GM18951 (cell line): ENCODE results near the gene ZNF783.
"Not testable (repeated sequence)": the region's sequence is repeated elsewhere in the genome, so short reads cannot be mapped to it uniquely, and the experiment has no call there.

Source experiments
- POLR2A ChIP-seq: IDR thresholded peaks from 4 replicates; pipeline ENCODE4 v1.6.1; 2011; ENCODE audit warnings: mild to moderate bottlenecking; ENCODE audit not compliant: insufficient read length, insufficient read depth; ENCODE audit errors: extremely low read depth
- in situ Hi-C: fragments of 300-500 bp; cut with MboI; formaldehyde crosslinking; loops from one replicate; pipeline ENCODE4 v1.12.0; 2022; ENCODE audit warnings: low sequenced_read_pairs, mixed read lengths, inconsistent platforms; ENCODE audit not compliant: unreplicated experiment

Gene ZNF783

DNA sequence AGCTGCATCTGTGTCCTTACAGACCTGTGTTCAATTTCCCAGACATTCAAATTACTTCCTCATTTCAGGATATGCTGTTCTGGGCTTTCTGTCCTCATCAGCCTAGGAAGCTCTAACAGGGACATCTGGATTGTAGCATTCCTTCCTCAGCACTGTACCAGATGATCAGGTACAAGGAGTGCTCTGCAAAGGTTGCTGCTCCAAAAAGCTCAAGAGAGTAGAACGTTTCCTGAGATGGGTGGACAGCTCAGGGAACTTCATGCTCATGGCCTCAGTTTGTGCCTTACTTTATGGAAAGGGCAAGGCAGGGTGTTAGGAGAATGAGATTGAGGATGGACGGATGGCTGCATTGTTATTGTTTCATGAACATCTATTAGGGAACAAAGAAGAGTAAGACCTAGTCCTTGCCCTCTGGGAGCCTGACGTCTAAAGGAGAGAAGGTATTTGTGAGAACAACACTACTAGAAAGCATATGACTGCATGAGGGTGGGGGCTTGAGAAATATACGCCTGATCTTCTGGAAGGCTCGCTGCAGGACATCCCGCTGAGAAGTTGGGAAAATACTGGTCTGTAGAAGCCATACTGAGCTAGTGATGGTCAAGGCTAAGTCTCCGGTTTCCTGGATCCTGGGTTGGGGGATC lies 33.0 kb upstream of the ZNF783 start:
- in situ Hi-C loops, result no loop called here
- TF ChIP-seq POLR2A, result no peak

GRCh38 chr7:149229526-149229925 lies 32.5 kb upstream of the ZNF783 start:
- no peak for TF ChIP-seq POLR2A
- in situ Hi-C loops, result no loop called here

DNA sequence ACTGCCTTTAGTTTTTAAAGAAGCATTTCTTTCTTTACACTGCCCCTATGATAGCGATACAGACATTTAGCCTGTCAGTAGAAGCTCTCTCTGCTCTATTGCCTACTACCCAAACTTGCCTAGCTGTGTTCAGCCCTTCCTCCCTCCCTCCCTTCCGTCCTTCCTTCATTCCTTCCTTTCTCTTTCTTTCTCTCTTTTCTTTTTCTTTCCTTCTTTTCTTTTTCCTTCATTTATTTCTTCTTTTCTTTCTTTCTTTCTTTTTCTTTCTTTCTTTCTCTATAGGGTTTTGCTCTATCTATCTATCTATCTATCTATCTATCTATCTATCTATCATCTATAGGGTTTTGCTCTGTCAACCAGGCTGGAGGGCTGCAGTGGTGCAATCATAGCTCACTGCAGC lies 29.6 kb upstream of the ZNF783 start:
- no peak for TF ChIP-seq POLR2A
- in situ Hi-C loops, result no loop called here

- in situ Hi-C loops, result not testable (repeated sequence)
These were observed 28.3 kb upstream of the ZNF783 start for GRCh38 chr7:149233655-149234204.

GRCh38 chr7:149237502-149237901 lies 24.5 kb upstream of the ZNF783 start:
- in situ Hi-C loops, result no loop called here
- TF ChIP-seq POLR2A, result no peak

DNA sequence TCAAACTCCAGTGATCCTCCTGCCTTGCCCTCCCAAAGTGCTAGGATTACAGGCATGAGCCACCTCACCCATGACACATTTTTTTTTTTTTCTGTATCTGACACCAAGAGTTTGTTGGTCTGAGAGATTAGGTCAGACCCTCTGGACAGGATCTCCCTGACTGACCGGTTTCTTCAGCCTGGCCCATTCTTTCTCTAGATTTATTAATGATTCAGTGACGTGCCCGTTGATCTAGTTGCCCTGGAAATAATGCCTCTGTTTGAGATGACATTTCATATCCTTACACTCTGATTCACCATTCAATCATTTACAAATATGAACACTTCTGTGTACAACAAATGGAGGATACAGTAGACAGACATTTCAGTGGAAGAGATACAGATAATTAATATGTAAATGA lies 23.9 kb upstream of the ZNF783 start:
- in situ Hi-C loops, result no loop called here

DNA sequence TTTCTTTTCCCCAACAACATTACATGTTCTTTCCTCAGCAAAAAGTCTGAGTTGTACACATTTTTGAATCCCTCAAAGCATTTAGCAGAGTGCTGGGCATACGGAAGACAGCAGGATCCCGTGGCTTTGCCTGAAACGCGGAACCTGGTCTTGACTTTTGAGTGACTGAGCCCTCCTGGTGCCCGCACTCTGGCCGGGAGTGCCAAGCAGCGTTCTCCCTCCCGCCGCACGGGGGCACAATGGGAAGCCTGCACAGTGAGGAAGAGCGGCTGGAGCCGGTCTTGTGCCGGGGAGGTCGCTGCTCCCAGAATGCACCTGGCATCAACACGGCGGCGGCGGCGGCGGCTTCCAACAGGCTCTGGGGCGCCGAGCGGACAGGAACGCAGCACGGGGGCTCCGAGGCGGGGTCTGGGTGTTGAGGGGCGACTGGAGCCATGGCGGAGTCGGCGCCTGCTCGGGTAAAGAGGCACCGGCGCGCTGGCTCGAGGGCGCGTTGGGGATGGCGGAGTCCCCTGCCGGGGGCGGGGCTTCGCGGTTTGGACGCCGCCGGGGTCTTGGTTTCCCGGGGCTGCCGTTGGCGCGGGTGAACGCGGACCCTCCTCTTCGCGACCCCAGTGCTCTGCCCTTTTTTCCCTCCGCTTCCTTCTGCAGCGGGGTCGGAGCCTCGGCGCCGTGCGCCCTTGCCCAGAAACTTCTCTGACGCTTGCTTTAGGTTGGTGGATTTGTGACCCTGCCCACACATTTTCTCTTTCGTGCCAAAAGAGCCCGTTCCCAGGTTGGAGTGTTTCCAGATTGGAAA lies 22.5 kb upstream of the ZNF783 start, which contains the start of gene ZNF212:
TSS of gene ZNF212 (plus strand) at position 307 of the 799 bp plus-strand sequence. CDS start at position 435, 128 bp downstream.
- peak; percentile 69 for TF ChIP-seq POLR2A
- in situ Hi-C loops, result no loop called here

More for the DNA sequence above, 23.9 kb upstream of the ZNF783 start:
- TF ChIP-seq POLR2A, result no peak

GRCh38 chr7:149240637-149241036 lies 21.4 kb upstream of the ZNF783 start:
- in situ Hi-C loops, result no loop called here
- no peak for TF ChIP-seq POLR2A

DNA sequence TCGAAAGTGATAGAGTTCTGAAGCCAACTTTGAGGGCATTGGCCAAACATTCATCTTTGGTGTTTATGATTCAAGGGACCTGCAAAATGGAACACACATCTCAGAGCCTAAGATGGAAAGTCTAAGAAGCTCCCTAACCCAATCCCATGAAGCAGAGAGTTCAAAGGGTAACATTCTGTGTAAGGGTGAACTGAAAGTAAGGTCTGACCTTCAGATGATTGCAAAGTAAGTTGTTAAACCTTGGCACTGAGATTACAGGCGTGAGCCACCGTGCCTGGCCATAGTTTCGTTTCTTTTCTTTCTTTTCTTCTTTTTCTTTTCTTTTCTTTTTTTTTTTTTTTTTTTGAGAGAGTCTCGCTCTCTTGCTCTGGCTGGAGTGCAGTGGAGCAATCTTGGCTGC lies 20.3 kb upstream of the ZNF783 start:
- TF ChIP-seq POLR2A, result no peak
- in situ Hi-C loops, result no loop called here

- TF ChIP-seq POLR2A, result no peak
- in situ Hi-C loops, result no loop called here
These were observed 16.8 kb upstream of the ZNF783 start for GRCh38 chr7:149245244-149245643.

DNA sequence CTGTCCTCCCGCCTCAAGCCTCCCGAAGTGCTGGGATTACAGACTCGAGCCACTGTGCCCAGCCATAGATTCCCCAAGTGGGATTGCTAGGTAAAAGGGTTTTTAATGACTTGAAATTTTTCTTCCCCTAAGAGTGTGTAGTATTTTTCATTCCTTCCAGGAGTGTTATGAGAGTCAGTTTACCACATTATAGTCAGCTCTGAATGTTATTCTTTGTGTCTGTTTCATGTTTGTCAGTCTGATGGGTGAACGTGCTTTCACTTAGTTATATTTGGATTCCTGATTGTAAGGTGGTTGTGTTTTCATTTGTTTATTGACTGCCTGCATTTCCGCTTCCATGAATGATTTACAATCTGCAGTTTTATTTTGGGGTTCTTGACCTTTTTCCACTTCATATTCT lies 16.3 kb upstream of the ZNF783 start:
- in situ Hi-C loops, result no loop called here
- no peak for TF ChIP-seq POLR2A

GRCh38 chr7:149248777-149249176 lies 13.2 kb upstream of the ZNF783 start:
- in situ Hi-C loops, result no loop called here
- TF ChIP-seq POLR2A, result no peak

GRCh38 chr7:149250151-149250550 lies 11.8 kb upstream of the ZNF783 start:
- in situ Hi-C loops, result not testable (repeated sequence)

DNA sequence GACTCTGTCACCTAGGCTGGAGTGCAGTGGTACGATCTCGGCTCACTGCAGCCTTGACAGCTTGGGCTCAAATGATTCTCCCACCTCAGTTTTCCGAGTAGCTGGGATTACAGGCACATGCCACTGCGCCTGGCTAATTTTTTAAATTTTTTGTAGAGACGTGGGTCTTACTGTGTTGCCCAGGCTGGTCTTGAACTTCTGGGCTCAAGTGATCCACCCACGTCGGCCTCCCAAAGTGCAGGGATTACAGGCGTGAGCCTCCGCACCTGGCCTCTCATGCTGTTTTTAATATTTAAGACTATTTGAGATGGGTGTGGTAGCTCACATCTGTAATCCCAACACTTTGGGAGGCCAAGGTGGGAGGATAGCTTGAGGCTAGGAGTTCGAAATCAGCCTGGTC lies 10.5 kb upstream of the ZNF783 start:
- in situ Hi-C loops, result not testable (repeated sequence)

DNA sequence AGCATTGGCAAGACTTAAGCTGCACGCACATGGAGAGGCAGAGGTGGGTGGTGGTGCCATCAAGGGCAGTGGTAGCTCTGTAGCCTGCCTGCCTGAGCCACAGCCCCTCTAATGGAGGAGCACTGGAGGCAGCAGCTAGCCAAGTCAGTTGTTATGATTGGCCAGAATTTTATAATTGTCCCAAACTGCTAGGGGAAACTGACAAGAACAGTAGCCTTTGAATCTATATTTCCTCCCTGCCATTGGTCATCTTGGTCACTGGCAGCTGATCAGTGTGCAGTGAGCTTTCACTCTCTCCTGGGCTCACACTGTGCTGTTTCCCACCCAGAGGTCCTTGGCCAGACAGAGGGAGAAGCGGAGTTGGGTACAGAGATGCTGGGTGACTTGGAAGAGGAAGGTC lies 9.6 kb upstream of the ZNF783 start:
- TF ChIP-seq POLR2A, result no peak
- in situ Hi-C loops, result no loop called here
